Body of pancreas (tissue), 4 donors: ENCODE results near the gene GM2A.

Source experiments
- POLR2A ChIP-seq, 3 donors: fragments of 450-650 bp; IDR thresholded peaks; one replicate each; pipeline ENCODE4 v1.6.1; 2016; ENCODE audit warnings: antibody characterized with exemption in 3 of 3, mild to moderate bottlenecking in 2 of 3
- TF ChIP-seq, protein P1 (sequence below), 7 experiments: fragments of 450-650 bp in 4 of 7; fragments of 200-600 bp in 3 of 7; sonication (generic) in 3 of 7; IDR thresholded peaks; one replicate each; pipeline ENCODE4 v1.5.1; 2016 to 2019; ENCODE audit warnings: antibody characterized with exemption in 7 of 7

DNA sequence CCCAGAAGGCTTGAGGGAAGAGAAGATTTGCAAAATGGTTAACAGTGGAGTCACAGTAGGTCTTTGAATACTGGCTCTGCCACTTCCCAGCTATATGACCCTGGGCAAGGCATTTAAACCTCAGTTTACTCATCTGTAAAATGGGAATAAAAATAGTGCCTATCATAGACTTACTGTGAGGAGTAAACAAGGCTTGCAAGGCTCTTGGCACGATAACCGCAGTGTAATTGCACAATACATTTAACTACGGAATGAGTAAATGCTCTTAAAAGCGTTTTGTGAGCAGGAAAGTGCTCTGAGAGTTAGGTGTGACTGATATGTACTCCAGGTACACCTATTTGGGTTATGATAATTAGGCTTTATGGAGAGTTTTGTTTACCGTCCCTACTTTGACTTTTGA is 42.2 kb downstream of the GM2A start:
- TF ChIP-seq, protein P1, sequence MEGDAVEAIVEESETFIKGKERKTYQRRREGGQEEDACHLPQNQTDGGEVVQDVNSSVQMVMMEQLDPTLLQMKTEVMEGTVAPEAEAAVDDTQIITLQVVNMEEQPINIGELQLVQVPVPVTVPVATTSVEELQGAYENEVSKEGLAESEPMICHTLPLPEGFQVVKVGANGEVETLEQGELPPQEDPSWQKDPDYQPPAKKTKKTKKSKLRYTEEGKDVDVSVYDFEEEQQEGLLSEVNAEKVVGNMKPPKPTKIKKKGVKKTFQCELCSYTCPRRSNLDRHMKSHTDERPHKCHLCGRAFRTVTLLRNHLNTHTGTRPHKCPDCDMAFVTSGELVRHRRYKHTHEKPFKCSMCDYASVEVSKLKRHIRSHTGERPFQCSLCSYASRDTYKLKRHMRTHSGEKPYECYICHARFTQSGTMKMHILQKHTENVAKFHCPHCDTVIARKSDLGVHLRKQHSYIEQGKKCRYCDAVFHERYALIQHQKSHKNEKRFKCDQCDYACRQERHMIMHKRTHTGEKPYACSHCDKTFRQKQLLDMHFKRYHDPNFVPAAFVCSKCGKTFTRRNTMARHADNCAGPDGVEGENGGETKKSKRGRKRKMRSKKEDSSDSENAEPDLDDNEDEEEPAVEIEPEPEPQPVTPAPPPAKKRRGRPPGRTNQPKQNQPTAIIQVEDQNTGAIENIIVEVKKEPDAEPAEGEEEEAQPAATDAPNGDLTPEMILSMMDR (IDR thresholded peaks at IDR 0.05), result no peak
- TF ChIP-seq POLR2A (IDR thresholded peaks at IDR 0.05), result no peak
